GM23338 (cell line): ENCODE data around the gene ROBO1. TPM values are rescaled to one million over a fixed set of nuclear protein-coding genes. Genes with fewer than 3 reads are reported as not detected.

ENCODE experiments used
- CREB1 ChIP-seq: fragments of 250-450 bp; sonication (Bioruptor Pico); IDR thresholded peaks from 2 replicates; pipeline ENCODE4 v1.5.0; 2020; ENCODE audit warnings: low read depth, mild to moderate bottlenecking, moderate library complexity
- polyA plus RNA-seq: library from polyadenylated mRNA; unstranded; fragments of >200 nt; fragmentation: Nextera tagmentation; extraction: Ambion mirVana; gene quantifications from 2 replicates; pipeline ENCODE4 v1.2.1, GENCODE V29; 2016
- total RNA-seq: library from RNA; depleted of rRNA; stranded (reverse); fragments of >200 nt; shearing (Covaris generic); gene quantifications from 2 replicates; pipeline ENCODE4 v1.2.3, GENCODE V29; 2014
- TF ChIP-seq, protein P1 (sequence below): fragments of 250-450 bp; sonication (Bioruptor Pico); IDR thresholded peaks from 2 replicates; pipeline ENCODE4 v1.5.0; 2020; ENCODE audit warnings: mild to moderate bottlenecking, moderate library complexity
- TF ChIP-seq, protein P2 (sequence below), 2 experiments: fragments of 200-600 bp in 1 of 2; sonication (generic) in 1 of 2; conservative IDR thresholded peaks; 2 replicates each; pipeline versions ENCODE4 v1.5.1 to v1.6.1; 2016 to 2017; ENCODE audit warnings: antibody characterized with exemption in 2 of 2, low read depth in 2 of 2, mild to moderate bottlenecking in 2 of 2, moderate library complexity in 1 of 2
- TF ChIP-seq, protein P3 (sequence below): IDR thresholded peaks from one replicate; pipeline ENCODE4 v1.6.1; 2018; ENCODE audit warnings: antibody characterized with exemption; ENCODE audit not compliant: unreplicated experiment

Gene ROBO1
- total and polyA plus RNA-seq, 2 experiments from 2014 or later, result 19.2 to 78.3 TPM

DNA sequence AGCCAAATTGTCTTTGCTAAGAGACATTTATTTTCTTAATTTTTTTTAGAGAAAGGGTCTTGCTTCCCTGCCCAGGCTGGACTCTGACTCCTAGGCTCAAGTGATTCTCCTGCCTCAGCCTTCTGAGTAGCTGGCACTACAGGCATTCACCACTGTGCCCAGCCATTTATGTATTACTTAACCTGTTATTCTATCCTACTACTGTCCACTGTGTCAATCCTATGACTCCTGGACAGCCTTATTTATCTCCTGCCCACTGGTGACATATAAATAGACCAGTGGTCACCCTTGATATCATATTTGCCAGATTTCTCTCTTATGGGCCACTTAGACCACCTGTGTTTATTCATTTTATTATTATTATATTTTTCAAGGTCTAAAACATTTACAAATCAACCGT, 161.4 kb downstream of the ROBO1 start (continued):
- TF ChIP-seq, protein P1, sequence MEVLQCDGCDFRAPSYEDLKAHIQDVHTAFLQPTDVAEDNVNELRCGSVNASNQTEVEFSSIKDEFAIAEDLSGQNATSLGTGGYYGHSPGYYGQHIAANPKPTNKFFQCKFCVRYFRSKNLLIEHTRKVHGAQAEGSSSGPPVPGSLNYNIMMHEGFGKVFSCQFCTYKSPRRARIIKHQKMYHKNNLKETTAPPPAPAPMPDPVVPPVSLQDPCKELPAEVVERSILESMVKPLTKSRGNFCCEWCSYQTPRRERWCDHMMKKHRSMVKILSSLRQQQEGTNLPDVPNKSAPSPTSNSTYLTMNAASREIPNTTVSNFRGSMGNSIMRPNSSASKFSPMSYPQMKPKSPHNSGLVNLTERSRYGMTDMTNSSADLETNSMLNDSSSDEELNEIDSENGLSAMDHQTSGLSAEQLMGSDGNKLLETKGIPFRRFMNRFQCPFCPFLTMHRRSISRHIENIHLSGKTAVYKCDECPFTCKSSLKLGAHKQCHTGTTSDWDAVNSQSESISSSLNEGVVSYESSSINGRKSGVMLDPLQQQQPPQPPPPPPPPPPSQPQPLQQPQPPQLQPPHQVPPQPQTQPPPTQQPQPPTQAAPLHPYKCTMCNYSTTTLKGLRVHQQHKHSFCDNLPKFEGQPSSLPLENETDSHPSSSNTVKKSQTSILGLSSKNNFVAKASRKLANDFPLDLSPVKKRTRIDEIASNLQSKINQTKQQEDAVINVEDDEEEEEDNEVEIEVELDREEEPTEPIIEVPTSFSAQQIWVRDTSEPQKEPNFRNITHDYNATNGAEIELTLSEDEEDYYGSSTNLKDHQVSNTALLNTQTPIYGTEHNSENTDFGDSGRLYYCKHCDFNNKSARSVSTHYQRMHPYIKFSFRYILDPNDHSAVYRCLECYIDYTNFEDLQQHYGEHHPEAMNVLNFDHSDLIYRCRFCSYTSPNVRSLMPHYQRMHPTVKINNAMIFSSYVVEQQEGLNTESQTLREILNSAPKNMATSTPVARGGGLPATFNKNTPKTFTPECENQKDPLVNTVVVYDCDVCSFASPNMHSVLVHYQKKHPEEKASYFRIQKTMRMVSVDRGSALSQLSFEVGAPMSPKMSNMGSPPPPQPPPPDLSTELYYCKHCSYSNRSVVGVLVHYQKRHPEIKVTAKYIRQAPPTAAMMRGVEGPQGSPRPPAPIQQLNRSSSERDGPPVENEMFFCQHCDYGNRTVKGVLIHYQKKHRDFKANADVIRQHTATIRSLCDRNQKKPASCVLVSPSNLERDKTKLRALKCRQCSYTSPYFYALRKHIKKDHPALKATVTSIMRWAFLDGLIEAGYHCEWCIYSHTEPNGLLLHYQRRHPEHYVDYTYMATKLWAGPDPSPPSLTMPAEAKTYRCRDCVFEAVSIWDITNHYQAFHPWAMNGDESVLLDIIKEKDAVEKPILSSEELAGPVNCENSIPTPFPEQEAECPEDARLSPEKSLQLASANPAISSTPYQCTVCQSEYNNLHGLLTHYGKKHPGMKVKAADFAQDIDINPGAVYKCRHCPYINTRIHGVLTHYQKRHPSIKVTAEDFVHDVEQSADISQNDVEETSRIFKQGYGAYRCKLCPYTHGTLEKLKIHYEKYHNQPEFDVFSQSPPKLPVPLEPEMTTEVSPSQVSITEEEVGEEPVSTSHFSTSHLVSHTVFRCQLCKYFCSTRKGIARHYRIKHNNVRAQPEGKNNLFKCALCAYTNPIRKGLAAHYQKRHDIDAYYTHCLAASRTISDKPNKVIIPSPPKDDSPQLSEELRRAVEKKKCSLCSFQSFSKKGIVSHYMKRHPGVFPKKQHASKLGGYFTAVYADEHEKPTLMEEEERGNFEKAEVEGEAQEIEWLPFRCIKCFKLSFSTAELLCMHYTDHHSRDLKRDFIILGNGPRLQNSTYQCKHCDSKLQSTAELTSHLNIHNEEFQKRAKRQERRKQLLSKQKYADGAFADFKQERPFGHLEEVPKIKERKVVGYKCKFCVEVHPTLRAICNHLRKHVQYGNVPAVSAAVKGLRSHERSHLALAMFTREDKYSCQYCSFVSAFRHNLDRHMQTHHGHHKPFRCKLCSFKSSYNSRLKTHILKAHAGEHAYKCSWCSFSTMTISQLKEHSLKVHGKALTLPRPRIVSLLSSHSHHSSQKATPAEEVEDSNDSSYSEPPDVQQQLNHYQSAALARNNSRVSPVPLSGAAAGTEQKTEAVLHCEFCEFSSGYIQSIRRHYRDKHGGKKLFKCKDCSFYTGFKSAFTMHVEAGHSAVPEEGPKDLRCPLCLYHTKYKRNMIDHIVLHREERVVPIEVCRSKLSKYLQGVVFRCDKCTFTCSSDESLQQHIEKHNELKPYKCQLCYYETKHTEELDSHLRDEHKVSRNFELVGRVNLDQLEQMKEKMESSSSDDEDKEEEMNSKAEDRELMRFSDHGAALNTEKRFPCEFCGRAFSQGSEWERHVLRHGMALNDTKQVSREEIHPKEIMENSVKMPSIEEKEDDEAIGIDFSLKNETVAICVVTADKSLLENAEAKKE, result no peak
- TF ChIP-seq CREB1 (CRISPR knock-in tag), result no peak
- TF ChIP-seq, protein P2, sequence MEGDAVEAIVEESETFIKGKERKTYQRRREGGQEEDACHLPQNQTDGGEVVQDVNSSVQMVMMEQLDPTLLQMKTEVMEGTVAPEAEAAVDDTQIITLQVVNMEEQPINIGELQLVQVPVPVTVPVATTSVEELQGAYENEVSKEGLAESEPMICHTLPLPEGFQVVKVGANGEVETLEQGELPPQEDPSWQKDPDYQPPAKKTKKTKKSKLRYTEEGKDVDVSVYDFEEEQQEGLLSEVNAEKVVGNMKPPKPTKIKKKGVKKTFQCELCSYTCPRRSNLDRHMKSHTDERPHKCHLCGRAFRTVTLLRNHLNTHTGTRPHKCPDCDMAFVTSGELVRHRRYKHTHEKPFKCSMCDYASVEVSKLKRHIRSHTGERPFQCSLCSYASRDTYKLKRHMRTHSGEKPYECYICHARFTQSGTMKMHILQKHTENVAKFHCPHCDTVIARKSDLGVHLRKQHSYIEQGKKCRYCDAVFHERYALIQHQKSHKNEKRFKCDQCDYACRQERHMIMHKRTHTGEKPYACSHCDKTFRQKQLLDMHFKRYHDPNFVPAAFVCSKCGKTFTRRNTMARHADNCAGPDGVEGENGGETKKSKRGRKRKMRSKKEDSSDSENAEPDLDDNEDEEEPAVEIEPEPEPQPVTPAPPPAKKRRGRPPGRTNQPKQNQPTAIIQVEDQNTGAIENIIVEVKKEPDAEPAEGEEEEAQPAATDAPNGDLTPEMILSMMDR (conservative IDR thresholded peaks at IDR 0.05; ENCODE audit: low read depth in 2 of 2), result no peak
- TF ChIP-seq, protein P3, sequence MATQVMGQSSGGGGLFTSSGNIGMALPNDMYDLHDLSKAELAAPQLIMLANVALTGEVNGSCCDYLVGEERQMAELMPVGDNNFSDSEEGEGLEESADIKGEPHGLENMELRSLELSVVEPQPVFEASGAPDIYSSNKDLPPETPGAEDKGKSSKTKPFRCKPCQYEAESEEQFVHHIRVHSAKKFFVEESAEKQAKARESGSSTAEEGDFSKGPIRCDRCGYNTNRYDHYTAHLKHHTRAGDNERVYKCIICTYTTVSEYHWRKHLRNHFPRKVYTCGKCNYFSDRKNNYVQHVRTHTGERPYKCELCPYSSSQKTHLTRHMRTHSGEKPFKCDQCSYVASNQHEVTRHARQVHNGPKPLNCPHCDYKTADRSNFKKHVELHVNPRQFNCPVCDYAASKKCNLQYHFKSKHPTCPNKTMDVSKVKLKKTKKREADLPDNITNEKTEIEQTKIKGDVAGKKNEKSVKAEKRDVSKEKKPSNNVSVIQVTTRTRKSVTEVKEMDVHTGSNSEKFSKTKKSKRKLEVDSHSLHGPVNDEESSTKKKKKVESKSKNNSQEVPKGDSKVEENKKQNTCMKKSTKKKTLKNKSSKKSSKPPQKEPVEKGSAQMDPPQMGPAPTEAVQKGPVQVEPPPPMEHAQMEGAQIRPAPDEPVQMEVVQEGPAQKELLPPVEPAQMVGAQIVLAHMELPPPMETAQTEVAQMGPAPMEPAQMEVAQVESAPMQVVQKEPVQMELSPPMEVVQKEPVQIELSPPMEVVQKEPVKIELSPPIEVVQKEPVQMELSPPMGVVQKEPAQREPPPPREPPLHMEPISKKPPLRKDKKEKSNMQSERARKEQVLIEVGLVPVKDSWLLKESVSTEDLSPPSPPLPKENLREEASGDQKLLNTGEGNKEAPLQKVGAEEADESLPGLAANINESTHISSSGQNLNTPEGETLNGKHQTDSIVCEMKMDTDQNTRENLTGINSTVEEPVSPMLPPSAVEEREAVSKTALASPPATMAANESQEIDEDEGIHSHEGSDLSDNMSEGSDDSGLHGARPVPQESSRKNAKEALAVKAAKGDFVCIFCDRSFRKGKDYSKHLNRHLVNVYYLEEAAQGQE, result no peak
